NCI-H226 (cell line): Measurements from ENCODE around the gene PREX1.

Source experiments
- DNase-seq: peaks from one replicate; pipeline ENCODE4 v3.0.0-alpha.2; 2015

Gene PREX1

DNA sequence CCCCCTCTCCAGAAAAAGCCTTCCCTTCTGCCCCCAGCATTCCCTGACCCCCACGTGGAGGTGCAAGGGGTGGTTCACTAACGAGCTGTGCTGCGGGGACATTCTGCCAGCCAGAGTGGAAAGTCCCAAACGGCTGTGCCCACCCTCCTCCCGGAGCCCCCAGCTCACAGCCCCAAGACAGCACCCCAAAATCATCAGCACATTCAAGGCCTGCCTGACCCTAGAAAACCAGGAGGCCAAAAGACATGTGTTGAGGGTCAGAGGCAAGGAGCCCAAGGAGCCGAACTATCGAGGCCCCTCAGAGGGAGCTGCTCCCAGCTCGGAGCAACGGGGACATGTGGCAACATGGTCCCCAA is 197.9 kb downstream of the PREX1 start:
- no peak for DNase-seq

DNA sequence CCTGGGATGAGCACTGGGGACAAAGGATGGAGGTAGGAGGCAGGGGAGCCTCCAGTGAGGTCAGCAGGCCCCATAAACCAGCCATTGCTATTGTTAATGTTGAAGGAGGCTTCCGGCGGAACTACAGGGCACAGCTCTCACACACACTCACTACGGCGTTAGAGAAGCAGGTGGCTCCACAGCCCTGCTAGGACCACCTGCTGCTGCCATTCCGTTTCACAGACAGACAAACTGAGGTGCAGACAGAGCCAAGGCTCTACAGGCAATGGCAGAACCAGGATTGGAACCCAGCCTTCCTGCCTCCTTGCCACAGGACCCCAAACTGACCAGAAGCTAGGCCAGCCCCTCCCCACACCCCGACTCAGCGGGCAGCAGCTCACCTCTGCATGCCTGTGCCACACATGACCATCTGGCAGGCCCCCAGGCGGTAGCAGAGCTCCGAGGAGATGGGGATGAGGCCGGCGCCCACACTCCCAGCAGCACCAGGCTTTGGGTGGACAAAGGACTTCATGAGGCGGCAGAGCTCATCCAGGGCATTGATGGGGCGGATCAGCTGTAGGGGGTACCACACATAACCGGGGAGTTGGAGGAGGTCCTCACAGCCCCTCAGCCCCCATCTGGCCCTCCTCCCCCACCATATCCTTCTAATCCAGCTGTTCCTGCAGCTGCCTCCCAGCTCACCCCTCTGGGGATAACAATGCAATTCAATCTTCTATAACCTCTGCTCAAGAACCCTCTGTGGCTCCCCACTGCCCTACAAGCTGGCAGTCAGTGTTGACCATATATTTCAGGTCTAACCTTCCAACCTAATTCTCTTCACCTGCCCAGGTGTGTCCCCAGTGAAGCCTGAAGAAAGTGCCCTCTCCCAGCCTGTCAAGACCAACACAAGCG is 198.5 kb downstream of the PREX1 start:
- DNase-seq, result no peak

DNA sequence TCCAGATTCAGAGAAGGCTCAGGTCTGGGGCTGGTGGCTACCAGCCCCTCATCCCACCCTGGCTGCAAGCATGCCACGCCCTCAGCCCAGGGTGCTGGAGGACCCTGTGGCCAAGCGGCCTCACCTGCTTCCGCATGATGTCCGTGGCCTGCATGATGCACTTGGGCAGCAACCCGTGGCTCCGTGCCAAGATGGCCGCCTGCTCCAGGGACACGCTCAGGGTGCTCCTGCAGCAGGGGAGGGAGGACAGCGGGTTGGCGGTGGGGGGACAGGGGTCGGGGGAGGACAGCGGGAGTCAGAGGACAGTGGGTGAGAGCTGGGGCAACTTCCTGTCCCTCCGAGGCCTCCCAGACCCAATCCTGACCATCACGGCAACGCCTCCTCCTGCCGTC is 200.1 kb downstream of the PREX1 start:
- DNase-seq, result no peak

DNA sequence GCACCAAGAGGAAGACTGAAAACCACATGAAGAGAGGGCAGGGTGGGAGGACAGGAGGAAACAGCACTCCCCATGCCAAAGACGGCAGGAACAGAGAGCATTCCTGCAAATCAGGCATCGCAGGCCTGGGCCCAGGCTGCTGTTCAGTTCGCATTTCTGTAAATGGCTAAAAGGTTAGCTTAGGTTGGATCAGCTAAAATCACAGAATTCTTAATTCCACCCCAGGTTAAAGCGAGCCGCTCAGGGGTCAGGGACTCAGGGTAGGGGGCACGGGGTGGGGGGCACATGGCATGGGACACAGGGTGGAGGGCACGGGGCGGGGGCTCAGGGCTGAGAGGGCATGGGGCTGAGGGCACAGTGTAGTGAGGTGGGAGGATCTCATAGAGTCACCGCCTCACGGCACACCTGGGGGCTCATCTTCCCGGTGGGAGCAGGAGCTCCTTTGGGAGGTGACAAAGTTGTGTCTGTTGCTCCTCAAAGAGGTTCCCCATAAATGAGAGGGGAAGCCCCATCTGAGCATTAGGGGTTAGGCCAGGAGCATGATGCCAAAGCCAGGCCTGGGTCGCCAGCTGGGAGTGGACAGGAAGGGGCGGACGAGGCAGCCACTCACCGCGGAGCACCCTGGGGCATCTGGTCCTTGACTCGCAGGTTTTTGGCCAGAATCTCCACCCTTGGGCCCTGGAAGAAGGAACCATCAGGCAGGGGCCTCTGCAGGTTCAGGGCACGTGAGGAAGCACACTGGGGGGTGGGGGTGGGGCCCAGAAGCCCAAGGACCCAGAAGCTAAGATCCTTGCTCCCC is 200.7 kb downstream of the PREX1 start:
- DNase-seq, result no peak

DNA sequence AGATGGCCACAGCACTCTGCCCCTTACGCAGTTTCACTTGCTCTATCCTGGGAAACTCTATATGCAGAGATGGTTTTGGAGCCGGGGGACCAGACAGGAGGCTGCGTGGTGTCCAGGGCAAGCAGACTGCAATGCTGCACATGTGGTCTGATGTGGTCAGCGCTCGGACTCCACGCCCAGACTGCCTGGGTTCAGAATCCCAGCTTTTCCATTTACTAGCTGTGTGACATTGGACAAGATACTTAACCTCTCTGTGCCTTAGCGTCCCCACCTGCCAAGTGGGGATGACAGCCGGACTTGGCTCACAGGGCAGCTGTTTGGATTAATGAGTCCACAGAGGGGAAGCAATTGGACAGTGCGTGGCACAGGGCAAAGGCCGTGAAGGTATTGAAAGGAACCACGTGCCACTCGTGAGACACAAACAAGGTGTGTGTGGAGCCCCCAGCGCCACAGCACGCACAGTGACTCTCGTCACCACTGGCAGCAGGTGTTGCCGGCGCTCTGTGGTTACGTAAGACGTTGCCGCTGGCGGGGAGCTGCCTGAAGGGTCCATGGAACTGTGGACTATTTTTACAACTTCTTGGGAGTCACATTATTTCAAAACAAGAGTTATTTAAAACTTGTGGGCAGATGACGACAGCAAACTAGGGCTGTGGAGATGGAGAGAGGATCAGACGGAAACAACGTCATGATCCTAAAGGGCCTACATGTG is 201.4 kb downstream of the PREX1 start:
- DNase-seq, result no peak

DNA sequence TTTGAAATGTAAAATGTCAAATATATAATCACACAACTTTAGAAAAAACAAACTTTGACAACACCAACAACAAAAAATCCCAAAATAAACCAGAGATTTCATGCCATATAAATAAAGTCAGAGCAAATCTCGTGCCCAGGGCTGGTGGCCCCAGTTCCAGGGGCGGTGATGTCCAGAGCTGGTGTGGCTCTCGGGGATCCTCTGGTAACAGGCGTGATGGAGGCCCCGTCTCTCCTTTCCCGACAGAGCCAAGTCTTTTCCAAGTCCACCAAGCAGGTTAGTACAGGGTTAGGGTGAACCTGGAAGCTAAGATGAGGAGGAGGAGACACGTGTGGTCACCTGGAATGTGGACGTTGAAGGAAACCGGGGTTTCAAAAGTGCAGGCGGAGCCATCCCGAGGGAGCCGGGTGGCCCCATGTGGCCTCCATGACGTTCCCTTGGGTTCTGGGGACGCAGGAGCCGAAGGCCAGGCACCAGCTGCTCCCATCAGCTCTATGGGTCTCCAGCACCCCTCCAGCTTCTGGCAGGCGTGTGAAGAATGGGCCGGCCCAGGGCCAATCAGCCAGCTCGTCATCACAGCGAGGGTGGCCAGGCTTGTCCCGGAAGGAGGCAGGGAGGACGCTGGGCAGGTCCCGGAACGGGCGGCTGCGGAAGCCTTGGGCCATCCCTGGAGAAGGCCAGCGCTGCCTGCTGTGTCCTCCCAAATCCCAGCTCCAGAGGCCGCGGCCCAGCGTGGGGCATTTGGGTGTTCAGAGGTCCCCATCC is 202.5 kb downstream of the PREX1 start:
- no peak for DNase-seq

DNA sequence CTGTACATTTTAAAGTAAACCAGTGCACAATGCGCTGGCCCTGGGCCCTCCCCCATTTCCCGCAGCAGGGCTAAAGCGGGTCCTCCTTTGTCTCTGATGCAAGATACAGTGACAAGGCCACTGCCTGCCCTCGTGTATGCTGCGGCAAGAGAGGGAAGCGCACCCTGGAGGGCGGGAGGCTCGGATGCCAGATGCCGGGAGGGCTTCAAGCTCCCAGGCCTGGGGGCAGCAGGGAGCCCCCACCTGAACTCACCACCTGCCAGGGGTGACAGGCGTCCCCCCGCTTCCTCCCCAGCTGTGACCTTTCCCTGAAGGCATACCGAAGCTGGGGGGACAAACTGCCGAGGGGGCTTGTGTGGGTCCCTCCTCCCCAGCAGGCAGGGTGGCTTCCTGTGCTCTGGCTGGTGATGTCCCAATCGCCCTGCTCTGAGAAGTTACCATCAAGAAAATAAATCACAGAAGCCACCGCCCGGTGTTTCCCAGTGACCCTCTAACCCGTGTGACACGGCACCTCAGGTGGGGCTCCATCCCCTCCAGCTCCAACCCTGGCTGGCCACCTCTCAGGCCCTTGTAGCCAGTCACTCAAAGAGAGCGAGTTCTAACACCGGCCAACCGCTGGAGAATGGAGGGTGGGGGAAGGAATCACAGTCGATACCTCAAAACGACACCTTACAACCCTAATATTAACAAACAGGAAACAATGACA is 203.3 kb downstream of the PREX1 start:
- DNase-seq, result no peak

DNA sequence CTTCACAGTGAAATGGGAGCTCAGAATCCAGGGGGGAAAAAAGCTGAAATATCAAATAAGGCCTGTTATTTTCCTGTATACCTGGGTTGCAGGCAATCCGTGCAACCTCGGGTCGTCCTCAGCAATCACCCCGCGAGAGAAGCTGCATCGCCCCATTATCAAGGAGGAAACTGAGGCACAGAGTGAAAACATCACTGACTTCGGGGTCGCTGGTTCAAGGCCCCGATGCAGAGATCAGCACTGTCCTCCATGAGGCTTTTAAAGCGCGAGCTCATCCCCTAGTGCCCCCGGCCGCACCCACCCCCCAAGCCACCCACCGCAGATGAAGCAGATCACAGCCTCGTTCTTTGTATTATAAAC is 203.9 kb downstream of the PREX1 start:
- no peak for DNase-seq

DNA sequence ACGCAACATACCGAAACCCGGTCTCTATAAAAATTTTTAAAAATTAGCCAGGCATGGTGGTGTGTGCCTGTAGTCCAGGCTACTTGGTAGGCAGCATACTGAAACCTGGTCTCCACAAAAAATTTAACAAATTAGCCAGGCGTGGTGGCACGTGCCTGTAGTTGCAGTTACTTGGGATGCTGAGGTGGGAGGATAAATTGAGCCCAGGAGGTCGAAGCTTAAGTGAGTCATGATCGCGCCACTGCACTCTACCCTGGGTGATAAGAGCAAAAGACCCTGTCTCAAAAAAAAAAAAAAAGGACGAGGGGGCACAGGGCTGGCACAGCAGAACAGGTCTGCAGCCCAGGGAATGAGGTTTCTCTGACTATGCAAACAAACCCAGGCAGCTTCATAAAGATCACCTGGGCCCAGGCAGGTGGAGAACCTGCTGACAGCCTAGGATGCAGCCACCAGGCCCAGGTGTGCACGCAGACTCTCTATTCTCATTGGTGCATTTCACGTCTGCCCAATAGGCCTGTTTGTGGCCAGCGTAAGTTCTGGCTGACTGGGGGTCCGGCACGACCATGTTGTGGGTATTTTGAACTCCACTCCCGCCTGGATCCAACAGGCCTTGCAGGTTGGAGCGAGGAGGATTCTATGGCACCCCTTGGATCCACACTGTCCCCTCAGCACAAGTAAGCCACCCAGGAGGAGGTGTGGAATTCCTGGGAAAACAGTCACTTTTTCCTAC is 204.5 kb downstream of the PREX1 start:
- no peak for DNase-seq

DNA sequence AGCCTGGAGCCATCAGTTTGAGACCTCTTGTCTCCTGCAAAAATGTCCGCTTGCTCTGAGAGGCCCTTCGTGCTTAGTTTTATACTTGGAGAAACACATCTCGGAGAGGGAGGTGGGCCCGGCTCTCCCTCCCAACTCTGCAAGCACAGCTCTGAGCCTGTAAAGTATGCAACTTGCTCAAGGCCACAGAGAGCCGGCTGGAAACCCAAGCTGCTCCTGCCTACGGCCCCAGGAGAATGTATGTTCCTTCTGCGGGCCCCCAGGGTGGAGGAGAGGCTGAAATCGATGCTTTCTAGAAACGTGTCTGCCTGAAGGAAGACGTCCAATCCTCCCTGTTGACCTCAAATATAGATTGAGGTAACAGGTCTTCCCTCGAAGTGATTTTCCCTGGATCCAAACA is 205.4 kb downstream of the PREX1 start:
- no peak for DNase-seq

DNA sequence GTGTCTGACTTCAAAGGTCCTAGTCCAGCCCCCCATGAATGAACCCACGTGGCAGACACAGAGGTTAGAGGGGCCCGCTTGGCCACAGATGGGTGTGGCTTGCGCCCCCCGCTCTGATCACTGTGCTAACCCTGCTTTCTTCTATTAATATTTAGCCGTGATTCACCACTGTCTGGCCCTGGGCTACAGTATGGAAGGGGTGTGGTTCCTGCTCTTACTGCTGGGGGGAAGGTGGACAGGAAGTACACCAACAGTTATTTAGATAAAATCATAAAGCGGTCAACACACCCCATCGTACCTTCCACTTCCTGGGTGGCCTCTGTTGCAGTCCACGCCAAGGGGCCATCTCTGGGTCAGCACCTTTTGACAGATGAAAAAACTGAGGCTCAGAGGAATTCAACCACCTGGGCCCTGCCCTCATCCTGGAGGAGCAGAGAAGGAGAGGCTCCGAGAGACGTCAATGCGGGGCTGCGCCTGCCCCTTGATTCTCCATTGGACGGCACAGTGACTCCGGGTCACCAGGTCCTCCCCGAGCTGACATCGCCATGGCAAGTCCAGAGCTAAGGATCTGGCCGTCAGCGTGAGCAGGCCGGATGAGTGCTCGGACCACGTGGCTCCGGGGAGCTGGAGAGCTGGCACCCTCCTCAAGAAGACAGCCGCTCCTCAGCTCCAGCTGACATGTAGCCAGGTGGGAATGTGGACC is 206.3 kb downstream of the PREX1 start:
- peak; percentile 67 for DNase-seq

DNA sequence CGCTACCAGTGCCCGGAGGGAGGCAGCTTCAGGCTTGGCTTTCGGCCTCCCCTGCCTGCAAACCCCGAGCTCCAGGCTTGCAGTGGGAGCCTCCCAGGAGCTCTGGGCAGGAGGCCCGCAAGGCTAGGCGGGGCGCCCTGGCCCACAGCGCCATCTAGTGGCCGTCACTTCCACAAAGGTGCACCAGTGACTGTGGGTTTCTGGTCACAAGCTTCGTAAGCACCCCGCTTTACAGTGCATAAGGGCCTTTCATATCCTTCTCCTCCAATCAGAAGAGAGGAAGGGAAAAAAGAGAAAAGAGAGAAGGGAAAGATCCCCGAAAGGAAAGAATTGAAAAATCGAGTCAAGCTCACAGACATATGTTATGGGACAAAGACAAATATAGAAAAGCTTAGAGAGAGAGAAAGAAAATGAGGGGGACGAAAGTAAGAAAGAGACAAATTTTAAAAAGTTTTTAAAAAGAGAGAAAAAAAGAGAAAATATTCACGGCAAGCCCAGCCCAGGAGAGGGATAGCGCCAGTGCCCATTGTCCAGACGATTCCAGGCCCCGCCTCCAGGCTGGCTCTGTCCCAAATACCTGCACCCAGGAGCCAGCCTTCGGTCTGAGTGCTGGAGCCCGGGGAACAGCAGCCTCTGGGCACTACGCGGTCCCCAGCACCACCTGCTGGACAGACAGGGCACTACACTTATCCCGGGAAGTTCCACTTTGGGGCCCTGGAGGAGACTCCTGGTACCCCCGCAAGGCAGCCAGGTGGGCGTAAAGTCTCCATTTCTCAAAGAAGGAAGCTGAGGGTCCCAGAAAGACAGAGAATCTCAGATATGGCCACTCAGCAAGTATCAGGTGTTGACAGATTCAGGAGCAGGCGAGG is 207.1 kb downstream of the PREX1 start:
- peak; percentile 90 for DNase-seq

DNA sequence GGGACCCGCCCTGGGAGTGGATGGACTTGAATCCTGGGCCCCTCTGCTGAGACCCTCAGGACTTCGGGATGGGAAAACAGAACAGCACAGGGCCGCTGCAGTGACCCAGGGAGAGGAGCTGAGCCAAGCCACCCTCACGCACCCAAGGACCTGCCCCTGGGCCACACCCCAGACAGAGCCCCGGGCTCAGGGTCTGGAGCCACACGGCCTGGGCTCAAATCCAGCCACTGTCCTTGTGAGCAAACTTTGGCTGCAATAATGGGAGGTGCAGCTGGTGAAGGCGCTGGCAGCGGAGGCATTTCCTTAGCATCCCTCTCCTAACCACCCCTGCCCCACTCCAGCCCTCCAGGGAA is 207.7 kb downstream of the PREX1 start:
- no peak for DNase-seq

DNA sequence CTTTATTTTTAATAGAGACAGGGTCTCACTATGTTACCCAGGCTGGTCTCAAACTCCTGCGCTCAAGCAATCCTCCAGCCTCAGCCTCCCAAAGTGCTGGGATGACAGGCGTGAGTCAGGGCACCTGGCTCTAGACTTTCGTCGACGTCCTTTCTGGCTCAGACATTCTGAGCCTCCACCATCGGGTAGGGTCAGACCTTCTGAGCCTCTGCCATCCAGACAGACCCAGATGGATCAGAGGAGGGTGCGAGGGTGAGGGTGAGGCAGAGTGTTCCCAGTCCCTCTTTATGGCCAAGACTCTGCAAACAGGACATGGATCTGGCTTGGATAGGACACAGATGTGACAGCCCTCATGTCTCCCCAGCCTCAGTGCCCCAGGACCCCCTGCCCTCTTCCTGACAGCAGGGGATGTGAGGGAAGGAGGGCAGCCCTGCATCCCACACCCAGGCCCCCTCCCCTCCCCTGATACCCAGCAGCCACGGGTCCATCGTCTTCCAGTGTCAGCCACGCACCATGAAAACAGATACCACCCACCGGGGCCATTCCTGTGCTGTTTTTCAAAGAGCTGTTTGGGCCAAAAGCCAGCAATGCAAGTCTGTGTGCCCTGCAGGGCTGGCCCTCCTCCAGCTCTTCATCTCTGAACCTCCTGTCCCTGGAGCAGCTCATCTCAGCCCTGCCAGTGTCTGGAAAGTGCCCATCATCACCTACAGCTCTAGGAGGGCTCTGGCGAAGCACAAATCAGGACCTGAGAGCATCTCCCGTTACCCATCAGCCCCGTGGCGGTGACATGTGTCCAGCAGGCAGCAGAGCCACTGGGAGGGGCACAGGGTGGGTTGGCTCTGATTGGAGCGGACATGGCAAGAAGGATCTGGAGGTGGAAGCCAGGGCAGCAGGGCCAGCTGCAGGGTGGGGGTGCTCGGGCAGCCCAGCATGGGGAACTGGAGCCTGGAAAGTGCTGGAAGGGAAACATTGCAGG is 208.4 kb downstream of the PREX1 start:
- no peak for DNase-seq

DNA sequence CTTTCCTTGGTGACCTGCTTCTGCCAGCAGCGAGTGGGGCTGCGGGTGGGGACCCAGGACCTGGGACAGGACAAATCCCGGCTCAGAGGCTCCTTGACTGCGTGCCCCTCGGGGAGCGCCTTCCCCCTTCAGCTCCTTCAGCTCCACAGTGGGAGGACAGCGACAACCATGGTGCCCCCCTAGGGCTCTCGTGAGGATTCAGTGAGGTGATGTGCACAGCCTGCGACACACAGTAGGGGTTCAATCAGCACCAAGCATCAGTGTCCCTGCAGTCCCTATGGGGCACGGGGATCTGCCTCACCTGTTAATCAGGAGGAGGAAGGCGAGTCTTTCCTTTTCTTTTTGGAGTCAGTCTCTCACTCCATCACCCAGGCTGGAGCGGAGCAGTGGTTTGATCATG is 209.2 kb downstream of the PREX1 start:
- no peak for DNase-seq

DNA sequence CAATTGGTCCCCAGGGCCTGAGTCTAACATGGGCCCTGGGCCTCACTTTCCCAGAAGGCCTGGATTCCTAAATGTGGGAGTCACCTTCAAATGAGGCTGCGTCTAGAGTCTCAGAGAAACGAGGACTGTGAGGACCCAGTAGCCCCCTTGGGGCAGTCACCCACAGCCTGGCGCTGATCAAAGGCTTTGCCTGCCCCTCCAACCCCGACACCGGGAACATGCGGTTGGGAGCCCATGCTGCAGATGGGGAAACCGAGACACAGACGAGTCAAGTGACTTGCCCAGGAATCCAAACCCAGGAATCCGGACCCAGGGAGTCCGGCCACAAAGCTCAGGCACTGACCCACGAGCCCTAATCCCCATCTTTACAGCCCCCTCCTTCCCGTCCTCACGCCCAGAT is 209.7 kb downstream of the PREX1 start:
- no peak for DNase-seq

DNA sequence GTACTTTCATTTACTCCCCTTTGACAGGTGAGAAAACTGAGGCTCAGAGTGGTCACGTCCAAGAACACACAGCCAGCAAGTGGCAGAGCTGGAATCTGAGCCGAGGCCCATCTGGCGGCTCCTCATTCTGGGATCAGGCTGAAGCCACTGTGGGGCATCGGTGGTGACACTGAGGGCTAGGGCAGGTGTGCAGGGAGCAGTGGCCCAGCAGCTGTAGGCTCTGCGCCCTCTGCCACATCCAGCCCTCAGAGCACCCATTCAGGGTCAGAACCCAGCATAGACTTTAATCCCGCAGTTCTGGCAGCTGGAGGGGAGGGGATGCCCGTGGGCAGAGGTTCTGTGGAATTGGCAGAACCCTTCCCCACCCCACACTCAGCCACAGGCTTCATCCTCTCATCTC is 210.3 kb downstream of the PREX1 start:
- DNase-seq, result no peak

DNA sequence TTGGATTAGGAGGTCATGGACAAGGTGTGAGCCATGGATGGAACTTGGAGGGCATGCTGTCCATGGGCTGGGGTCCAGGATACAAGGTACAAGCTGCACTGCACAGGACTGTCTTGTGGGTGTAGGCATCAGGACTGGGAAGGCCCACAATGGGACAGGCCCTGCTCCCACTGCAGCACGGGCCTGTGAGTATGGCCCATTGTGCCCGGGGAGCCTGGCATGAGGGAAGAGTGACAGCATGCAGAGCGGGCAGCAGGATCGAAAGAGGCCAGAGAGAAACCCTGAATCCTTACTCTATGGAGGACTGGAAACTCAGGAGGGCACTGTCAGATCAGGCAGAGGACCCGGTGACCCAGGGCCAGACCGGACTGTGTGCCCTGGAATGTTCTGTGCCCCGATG is 211.3 kb downstream of the PREX1 start:
- no peak for DNase-seq

DNA sequence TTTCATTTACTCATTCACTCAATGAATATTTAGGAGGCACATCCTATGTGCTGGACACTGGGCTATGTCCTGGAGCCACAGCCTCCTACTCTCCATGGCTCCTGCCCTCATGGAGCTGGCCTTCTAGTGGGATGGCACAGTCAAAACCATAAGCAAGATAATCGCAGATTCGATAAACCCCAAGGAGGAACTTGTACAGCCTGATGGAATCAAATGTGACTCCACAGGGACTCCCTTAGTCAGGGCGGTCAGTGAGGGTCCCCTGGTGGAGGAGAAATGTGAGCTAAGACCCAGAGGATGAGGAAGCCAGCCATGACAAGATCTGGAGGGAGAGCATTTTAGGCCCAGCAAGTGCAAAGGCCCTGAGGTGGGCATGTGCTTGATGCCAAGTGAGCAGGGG is 211.9 kb downstream of the PREX1 start:
- no peak for DNase-seq
